Effector CD4-positive, alpha-beta T cell (primary cell): Measurements from ENCODE around the gene RGS2.
A peak's percentile ranks its signal among the peaks of the same experiment; 100 is the strongest.

Experiments used
- DNase-seq: peaks from one replicate; pipeline ENCODE4 v3.0.0-alpha.2; 2020
- total RNA-seq: gene quantifications from one replicate; lab custom pipeline; 2026; lab: John Stamatoyannopoulos, UW

The RGS2 gene
- total RNA-seq = 175 reads per million, percentile 91 among the genes with 10 or more reads in this experiment

- peak; percentile 84 for DNase-seq
Observed at GRCh38 chr1:192808518-192809306, at the start of gene RGS2. TSS of gene RGS2 (plus strand) at chr1:192809039. CDS start at chr1:192809072, 33 bp downstream.

GRCh38 chr1:192759104-192759503 lies 49.7 kb upstream of the RGS2 start:
- no peak for DNase-seq

- no peak for DNase-seq
Observed at GRCh38 chr1:192762265-192762664, 46.6 kb upstream of the RGS2 start.

- no peak for DNase-seq
Observed at GRCh38 chr1:192763243-192763642, 45.6 kb upstream of the RGS2 start.

- DNase-seq = no peak
Observed at GRCh38 chr1:192763756-192764155, 45.1 kb upstream of the RGS2 start.

GRCh38 chr1:192764675-192765074 lies 44.2 kb upstream of the RGS2 start:
- DNase-seq = no peak

GRCh38 chr1:192766009-192766625 lies 42.7 kb upstream of the RGS2 start:
- no peak for DNase-seq

- DNase-seq = no peak
Observed at GRCh38 chr1:192766876-192767275, 42.0 kb upstream of the RGS2 start.

GRCh38 chr1:192767798-192768197 lies 41.0 kb upstream of the RGS2 start:
- DNase-seq = no peak

GRCh38 chr1:192768463-192768862 lies 40.4 kb upstream of the RGS2 start:
- no peak for DNase-seq

GRCh38 chr1:192771341-192771740 lies 37.5 kb upstream of the RGS2 start:
- no peak for DNase-seq

- DNase-seq = no peak
Observed at GRCh38 chr1:192775631-192776030, 33.2 kb upstream of the RGS2 start.

- no peak for DNase-seq
Observed at GRCh38 chr1:192776206-192776605, 32.6 kb upstream of the RGS2 start.

- no peak for DNase-seq
Observed at GRCh38 chr1:192776998-192777397, 31.8 kb upstream of the RGS2 start.

- DNase-seq = no peak
Observed at GRCh38 chr1:192783791-192784190, 25.0 kb upstream of the RGS2 start.

- no peak for DNase-seq
Observed at GRCh38 chr1:192784397-192784796, 24.4 kb upstream of the RGS2 start.

GRCh38 chr1:192786576-192786975 lies 22.3 kb upstream of the RGS2 start:
- DNase-seq = no peak

GRCh38 chr1:192787914-192788585 lies 20.8 kb upstream of the RGS2 start:
- DNase-seq = no peak

- DNase-seq = no peak
Observed at GRCh38 chr1:192789871-192790270, 19.0 kb upstream of the RGS2 start.

- DNase-seq = no peak
Observed at GRCh38 chr1:192792628-192793027, 16.2 kb upstream of the RGS2 start.

- no peak for DNase-seq
Observed at GRCh38 chr1:192793983-192794767, 14.7 kb upstream of the RGS2 start.

- no peak for DNase-seq
Observed at GRCh38 chr1:192794768-192795035, 14.1 kb upstream of the RGS2 start.

- DNase-seq = no peak
Observed at GRCh38 chr1:192795916-192796618, 12.8 kb upstream of the RGS2 start.
